Right ventricle myocardium inferior (tissue), 1 donor: ENCODE measurements around the gene PIGV. TPM values are rescaled to one million over a fixed set of nuclear protein-coding genes. Genes with fewer than 3 reads are reported as not detected.

Experiments used
- ATAC-seq: fragments of 200-7000 bp; cut with Tn5 transposase; one replicate; pipeline ENCODE4 v1.9.1; 2020; ENCODE audit warnings: mild to moderate bottlenecking, moderate library complexity
- DNase-seq: peaks from one replicate; pipeline ENCODE4 v3.0.0; 2021; ENCODE audit errors: missing footprints
- intact Hi-C: fragments of 100-400 bp; cut with DNase I; formaldehyde crosslinking; loops from one replicate; pipeline ENCODE4 v1.11.0; 2022
- total RNA-seq: library from RNA; stranded (reverse); fragmentation: NEBNext Ultra II Directional; extraction: Animal tissue kit (Norgen Biotek cat#: 25700); gene quantifications from one replicate; pipeline ENCODE4 v1.2.1, GENCODE V29; 2021
- donor health status: DM: no; HTN: yes; CAD: no; lungs with severe emphysema.

The PIGV gene
- total RNA-seq, 1 donor from 2014 or later: 6.1 TPM

GRCh38 chr1:26768755-26769154 is 19.0 kb upstream of the PIGV start:
- ATAC-seq (peak; percentile 27), DNase-seq (no peak)
- intact Hi-C loops: no loop called here

GRCh38 chr1:26771285-26771642 is 16.5 kb upstream of the PIGV start:
- intact Hi-C loops: no loop called here
- DNase-seq (no peak), ATAC-seq (no peak)

DNA sequence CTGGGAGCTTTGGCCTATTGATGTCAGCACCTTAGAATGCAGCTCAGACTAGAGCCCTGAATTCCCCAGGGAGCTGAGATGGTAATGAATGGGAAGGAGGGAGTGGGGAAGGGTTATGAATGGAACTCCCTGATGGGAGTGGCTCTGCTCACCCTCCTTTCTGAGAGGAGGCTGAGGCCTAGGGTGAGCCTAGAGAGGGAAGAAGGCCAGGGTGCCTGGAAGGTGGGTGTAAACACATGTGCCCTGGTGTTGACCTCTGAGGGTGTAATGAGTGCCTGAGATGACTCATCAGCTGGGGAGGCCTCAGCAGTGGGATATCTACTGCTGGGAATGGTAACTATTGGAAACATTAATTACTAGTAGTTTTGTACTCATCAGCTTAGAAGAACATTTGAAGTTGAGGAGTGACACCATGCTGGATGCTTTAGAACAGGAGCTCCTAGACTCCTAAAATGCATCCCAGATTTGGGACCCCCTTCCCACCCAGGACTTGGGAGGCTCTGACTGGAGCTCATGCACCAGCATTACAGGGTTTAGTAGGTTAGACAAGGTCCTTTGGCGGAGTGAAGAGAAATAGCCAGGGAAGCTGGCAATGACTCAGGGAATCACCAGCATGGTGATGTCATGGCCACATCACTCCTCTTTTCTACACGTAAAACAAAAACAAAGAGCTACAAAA is 16.0 kb upstream of the PIGV start:
- ATAC-seq: peak; percentile 83
- DNase-seq: no peak
- intact Hi-C loops: no loop called here

DNA sequence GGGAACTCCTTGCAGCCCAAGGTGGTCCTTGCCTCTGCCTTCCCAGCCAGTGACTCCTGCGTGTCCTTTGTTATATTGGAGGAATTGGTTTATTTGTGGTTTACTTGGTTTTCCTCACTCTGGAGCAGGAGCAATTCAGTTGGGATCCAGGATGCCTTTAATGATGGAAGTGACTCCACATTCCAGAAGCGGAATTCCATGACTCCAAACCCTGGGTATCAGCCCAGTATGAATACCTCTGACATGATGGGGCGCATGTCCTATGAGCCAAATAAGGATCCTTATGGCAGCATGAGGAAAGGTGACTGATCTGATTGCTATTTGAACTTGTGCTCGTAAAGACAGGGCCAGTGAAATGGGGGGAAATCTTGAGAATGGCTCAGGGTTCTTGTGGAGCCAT is 15.1 kb upstream of the PIGV start:
- no peak for ATAC-seq
- DNase-seq: no peak
- intact Hi-C loops: no loop called here

DNA sequence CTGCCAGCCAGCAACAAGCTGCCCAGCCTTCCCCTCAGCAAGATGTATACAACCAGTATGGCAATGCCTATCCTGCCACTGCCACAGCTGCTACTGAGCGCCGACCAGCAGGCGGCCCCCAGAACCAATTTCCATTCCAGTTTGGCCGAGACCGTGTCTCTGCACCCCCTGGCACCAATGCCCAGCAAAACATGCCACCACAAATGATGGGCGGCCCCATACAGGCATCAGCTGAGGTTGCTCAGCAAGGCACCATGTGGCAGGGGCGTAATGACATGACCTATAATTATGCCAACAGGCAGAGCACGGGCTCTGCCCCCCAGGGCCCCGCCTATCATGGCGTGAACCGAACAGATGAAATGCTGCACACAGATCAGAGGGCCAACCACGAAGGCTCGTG is 13.3 kb upstream of the PIGV start:
- ATAC-seq (no peak), DNase-seq (no peak)
- intact Hi-C loops: no loop called here

GRCh38 chr1:26775666-26776065 is 12.1 kb upstream of the PIGV start:
- no peak for ATAC-seq
- intact Hi-C loops: no loop called here
- DNase-seq: no peak

DNA sequence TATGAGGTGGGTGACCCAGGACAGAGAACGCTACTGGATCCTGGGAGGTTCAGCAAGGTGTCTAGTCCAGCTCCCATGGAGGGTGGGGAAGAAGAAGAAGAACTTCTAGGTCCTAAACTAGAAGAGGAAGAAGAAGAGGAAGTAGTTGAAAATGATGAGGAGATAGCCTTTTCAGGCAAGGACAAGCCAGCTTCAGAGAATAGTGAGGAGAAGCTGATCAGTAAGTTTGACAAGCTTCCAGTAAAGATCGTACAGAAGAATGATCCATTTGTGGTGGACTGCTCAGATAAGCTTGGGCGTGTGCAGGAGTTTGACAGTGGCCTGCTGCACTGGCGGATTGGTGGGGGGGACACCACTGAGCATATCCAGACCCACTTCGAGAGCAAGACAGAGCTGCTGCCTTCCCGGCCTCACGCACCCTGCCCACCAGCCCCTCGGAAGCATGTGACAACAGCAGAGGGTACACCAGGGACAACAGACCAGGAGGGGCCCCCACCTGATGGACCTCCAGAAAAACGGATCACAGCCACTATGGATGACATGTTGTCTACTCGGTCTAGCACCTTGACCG is 8.6 kb upstream of the PIGV start:
- ATAC-seq: no peak
- DNase-seq: no peak
- intact Hi-C loops: no loop called here

- DNase-seq (no peak), ATAC-seq (no peak)
- intact Hi-C loops: no loop called here
Observed at GRCh38 chr1:26780344-26780957, 7.3 kb upstream of the PIGV start.

DNA sequence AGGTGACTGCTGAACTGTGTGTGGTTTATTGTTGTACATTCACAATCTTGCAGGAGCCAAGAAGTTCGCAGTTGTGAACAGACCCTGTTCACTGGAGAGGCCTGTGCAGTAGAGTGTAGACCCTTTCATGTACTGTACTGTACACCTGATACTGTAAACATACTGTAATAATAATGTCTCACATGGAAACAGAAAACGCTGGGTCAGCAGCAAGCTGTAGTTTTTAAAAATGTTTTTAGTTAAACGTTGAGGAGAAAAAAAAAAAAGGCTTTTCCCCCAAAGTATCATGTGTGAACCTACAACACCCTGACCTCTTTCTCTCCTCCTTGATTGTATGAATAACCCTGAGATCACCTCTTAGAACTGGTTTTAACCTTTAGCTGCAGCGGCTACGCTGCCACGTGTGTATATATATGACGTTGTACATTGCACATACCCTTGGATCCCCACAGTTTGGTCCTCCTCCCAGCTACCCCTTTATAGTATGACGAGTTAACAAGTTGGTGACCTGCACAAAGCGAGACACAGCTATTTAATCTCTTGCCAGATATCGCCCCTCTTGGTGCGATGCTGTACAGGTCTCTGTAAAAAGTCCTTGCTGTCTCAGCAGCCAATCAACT is 6.4 kb upstream of the PIGV start:
- DNase-seq (no peak), ATAC-seq (no peak)
- intact Hi-C loops: no loop called here

DNA sequence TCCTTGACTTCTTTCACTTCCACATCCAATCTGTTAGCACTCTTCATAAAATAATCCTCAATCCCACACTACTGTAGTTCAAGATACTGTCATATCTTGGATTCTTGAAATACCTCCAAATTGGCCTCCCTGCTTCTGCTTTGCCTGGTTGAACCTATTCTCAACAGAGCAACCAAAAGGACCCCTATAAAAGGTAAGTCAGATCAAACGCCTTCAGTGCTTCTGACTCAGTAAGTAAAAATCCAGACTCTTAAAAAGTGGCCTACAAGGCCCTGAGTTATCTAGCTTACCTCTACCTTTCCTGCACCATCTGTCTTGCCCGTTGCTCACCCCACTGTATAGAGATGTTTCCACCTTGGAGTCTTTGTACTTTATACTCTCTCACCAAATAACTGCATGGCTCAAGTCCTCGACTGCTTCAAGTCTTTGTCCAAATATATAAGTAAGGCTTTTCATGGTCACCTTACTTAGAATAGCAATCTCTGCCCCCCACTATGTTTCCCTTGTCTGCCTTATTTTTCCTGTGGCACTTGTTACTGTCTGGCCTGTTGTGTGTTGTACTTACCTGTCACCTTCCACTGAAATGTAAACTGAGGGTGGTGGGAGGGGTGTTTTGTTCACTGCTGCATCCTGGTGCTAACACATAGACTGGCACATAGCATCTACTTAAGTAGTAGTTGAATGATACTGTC is 5.1 kb upstream of the PIGV start:
- ATAC-seq: no peak
- intact Hi-C loops: no loop called here
- DNase-seq: no peak

GRCh38 chr1:26783646-26784022 is 4.1 kb upstream of the PIGV start:
- intact Hi-C loops: no loop called here
- ATAC-seq: no peak

GRCh38 chr1:26784023-26784871 is 3.5 kb upstream of the PIGV start:
- intact Hi-C loops: no loop called here
- no peak for DNase-seq
- peak; percentile 30 for ATAC-seq

More at GRCh38 chr1:26783646-26784022, 4.1 kb upstream of the PIGV start:
- no peak for DNase-seq

GRCh38 chr1:26784886-26785285 is 2.9 kb upstream of the PIGV start:
- intact Hi-C loops: no loop called here
- ATAC-seq: no peak

DNA sequence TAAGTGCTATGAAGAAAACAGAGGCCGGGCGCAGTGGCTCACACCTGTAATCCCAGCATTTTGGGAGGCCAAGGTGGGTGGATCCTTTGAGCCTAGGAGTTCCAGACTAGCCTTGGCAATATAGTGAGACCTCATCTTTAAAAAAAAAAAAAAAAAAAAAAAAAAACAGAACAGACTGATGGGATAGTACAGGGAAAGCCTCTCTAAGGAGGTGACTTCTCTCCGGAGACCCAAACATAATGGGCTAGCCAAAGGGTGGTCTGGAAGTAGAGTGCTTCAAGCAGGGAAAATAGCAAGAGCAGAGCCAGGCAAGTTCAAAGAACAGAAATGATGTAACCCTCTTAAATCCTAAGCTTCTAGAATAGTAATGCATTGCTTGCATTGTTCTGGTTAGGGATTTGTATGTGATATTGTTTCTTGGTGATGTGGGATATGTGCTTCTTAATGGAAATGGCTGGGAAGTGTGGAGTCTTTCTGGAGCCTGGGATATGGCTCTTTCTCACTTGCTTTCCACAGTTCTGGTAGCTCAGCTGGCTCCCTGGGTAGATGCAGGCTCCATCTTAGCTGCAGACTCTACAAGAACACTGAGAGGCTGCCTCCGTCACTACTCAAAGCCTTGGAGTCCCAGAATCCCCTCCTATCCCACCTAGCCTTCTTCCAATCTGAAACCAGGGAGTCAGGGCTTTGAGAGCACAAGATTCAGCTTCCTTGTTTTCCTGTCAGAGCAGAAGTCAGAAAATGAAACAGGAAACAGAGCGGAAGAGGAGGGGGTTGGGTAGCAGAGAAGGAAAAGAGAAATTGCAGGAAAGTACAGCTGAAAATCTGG is 1.9 kb upstream of the PIGV start:
- ATAC-seq (no peak), DNase-seq (no peak)
- intact Hi-C loops: loop anchor here (2.0 kb wide), 1 partner anchor 41 kb away; no protein-coding TSS in a partner anchor

More at GRCh38 chr1:26784886-26785285, 2.9 kb upstream of the PIGV start:
- DNase-seq: no peak

GRCh38 chr1:26786437-26787380 is 1.0 kb upstream of the PIGV start:
- intact Hi-C loops: loop anchor here (2.0 kb wide), 1 partner anchor 42 kb away; no protein-coding TSS in a partner anchor
- peak; percentile 57 for ATAC-seq
- peak; percentile 81 for DNase-seq

DNA sequence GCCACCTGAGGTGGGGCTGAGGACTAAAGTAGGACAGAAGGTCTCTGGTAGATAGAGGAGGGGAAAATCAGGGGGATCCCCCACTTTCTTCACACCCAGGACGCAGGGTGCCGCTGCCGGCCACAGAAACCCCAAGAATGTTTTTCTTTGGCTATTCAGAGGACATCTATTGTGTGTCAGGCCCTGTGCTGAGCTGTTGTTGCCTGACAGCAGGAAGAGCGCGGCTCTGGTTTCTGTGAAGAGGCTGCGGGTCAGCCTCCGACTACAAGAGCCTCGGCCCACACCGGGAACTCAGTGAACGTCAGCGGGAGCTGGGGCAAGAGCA is 407 bp upstream of the PIGV start:
- intact Hi-C loops: loop anchor here (2.0 kb wide), 1 partner anchor 43 kb away; no protein-coding TSS in a partner anchor
- DNase-seq (no peak), ATAC-seq (peak; percentile 2)

DNA sequence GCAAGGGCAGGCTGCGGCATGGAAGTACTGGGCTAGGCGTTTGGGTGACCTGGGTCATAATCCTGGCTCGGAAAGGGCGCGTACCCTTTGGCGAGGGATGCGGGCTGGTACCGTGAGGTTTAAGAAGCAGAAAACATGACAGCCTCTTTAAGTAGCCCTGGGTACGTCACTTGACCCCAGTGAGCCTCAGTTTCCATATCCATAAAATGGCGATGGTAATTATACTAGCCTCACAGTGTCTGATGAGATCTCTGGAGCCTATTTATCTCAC is 700 bp downstream of the PIGV start:
- DNase-seq (no peak), ATAC-seq (no peak)
- intact Hi-C loops: loop anchor here (1.0 kb wide), 2 partner anchors 65 to 287 kb away; no protein-coding TSS in a partner anchor
